NCI-H1105 treated with DMSO at 0.1 percent for 48 hours (cell line): ENCODE results near the gene MYO3A.
"Not testable (repeated sequence)": the region's sequence is repeated elsewhere in the genome, so short reads cannot be mapped to it uniquely, and the experiment has no call there.

Experiments used
- DNase-seq: peaks from one replicate; lab custom pipeline; 2025; lab: John Stamatoyannopoulos, UW

MYO3A gene

DNA sequence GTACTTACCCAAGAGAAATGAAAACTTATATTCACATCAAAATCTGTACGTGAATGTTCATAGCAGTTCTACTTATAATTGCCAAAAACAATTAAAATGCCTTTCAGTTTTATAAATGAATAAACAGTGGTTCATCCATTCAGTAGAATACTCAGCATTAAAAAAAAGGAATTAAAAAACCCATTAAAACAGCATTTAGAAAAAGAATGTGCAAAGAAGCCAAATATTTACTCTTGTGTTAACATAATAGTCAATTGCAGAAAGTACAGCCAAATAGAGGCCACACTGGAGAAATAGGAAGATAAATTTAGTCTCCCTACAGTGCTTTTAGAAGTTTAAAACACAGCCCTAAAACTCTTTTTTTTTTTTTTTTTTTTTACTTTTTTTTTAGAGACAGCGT, 54.6 kb downstream of the MYO3A start:
- DNase-seq: no peak

DNA sequence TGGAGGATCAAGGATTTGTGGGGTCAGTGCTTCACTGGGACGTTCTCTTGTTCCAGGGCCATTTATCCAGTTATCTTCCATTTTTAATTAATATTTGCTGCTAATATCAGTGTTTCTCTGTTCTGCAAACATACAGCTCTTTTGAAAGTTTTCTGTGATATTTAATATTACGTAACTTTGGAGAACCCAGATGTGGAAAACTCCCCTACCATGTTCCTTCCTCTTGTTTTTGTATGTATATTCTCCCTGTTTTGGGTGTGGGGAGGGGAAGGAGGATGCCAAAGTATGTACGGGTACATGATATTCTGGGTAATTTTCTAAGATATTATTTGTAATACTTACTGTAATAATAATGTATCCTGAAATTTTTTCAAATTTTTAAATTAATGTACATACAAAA, 55.9 kb downstream of the MYO3A start:
- DNase-seq: no peak

DNA sequence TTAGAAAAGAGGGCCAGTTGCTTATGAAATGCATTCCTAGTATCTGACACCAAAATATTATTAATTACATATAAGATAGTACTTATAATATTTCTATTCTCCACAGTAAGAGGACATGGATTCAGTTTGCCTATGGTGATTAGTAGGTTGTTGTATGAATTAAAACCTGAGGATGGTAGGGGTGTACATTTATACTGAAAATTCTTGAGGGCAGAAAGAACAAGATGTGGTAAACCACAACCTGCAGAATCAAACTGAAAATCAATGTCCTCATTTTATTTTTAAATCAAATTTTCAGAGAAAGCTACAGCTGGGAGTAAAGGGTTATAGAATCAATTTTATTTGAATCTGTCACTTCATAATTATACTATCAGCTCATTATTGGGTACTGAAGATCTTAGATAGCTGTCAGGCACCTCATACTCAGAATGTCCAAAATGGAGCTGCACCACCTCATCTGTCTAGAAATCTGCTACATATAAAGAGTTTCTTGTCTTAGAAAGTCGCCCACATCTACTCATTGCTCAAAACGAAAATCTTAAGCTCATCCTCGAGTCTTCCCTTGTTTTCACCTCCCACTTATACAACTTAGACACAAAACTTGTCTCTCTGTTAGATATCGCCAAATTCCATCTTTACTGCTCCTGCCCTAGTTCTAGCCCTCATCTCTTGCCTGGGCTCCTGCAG, 65.4 kb downstream of the MYO3A start:
- DNase-seq: no peak

DNA sequence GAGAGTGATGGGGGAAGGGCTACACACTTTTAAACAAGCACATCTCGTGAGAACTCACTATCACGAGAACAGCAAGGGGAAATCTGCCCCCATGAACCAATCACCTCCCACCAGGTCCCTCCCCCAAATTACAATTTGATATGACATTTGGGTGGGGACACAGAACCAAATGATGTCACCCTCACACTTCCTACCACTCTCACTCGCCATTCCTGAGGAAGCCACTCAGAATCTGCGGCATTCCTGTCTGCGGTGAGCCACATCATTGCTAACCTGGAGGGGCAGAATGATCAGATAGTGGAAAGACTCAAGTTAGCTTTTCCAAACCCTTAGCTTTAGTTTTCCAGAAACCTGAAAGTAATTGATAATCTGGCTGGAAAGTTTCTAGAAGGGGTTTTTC, 66.9 kb downstream of the MYO3A start:
- DNase-seq: no peak

DNA sequence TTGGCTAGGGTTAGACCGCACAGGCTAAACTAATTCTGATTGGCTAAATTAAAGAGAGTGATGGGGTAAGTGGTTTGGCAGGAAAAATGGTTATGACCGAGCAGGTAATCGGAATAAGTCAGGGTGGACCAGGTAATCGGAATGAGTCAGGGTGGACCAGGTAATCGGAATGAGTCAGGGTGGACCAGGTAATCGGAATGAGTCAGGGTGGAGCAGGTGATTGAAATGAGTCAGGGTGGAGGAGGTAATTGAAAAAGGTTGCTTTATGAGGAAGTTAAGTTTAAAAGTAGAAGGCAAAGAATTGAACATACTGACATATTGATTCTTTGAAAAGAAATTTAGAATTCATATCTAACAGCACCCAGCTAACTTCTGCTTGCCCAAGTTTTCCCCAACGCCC, 68.4 kb downstream of the MYO3A start:
- DNase-seq: not testable (repeated sequence)

DNA sequence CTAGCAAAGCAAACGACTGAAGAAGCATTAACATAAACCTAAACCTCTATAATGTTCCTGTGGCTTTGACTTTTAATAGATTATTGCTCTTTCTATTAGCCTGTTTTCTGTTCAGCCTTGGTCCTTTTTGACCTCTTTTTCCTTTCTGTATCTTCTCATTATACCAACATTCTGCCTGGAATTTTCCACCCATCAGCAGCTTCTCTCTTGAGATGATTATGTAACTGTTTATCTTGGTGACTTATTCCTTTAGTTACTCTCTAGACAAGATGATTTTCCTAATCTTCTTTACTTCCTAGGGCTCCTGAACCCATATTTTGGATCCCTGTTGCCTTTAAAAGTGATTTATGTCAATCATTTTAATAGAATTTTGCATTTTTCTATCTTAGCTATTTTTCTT, 81.1 kb downstream of the MYO3A start:
- no peak for DNase-seq

DNA sequence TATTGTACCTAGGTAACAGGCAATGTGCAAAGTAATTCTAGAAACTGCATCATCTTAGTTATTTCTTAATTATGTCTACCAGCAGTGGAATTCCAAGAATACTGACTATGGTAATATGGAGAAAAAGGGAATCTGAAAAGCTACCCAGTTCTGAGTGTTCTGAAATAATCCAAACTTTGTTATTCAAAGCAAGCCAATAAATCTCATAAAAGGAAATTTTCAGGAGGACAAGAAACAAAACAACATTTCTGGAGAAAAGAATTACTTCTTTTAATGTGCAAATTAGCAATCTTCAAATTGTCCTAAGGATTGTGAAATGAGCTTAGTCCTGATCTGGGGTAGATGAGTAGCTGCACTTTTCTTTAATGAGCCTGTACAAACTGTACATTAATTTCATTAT, 88.8 kb downstream of the MYO3A start:
- DNase-seq: no peak

DNA sequence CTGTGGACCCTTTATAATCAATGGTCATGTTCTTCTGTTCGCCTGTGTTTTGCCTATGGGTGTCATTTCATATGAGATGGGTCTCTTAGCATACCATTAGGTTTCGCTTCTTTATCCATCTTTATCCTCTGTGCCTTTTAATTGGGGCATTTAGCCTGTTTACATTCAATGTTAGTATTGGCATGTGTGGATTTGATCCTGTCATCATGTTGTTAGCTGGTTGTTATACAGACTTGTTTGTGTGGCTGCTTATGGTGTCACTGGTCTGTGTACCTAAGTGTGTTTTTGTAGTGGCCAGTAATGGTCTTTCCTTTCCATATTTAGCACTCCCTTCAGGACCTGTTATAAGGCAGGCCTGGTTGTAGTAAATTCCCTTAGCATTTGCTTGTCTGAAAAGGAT, 90.3 kb downstream of the MYO3A start:
- no peak for DNase-seq

DNA sequence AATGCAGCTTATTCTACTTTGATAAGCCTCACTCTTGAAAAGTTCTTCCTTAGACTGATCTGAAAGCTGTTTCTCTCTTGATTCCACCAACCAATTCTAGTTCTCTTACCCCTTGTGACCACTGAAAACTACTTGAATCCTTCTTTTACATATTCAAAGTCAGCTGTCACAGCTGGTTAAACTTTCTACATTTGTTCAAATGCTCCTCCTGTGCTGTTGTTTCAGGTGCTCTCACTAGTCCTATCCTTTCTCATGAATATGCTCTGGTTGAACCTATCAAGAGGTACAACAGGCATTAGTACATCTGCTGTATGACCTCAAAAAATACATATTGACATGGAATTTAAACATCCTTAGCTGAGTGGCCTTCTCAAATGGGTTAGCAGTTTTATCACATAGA, 91.5 kb downstream of the MYO3A start:
- no peak for DNase-seq

DNA sequence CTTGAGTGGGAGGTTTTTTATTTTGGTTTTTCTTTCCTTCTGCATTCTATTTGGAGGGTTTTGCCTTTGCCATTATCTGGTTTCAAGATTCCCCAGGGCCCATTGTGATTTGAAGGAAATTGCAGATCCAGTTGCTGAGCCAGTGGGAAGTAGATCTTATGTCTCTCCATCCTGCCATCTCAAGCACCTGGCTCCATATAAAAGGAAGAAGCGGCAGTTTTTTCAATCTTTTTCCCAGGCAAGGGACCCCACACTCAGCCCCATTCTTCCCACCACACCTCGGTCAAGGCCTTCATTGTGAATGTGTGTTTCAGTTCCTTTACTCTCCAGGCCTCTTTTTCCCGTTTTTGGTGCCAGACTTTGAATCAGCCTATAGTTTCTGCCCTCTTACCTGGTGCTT, 95.8 kb downstream of the MYO3A start:
- no peak for DNase-seq

DNA sequence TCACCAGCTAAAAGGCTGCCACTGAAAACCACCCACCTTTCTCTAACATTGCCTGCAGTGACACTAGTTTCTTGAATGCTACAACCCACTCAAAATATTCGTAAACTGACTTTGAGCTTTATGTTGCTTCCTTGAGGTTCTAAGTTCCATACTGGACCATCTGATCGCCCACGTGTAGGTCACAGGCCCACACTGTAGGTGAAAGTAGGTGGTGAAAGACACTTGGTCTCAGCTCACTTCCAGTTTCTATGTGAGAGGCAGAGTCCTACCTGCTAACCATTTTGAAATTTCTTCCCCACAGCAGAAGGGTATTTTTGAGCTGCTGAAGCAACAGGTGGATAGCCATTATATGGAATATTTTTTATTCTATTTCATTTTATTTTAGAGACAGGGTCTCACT, 97.3 kb downstream of the MYO3A start:
- DNase-seq: no peak

DNA sequence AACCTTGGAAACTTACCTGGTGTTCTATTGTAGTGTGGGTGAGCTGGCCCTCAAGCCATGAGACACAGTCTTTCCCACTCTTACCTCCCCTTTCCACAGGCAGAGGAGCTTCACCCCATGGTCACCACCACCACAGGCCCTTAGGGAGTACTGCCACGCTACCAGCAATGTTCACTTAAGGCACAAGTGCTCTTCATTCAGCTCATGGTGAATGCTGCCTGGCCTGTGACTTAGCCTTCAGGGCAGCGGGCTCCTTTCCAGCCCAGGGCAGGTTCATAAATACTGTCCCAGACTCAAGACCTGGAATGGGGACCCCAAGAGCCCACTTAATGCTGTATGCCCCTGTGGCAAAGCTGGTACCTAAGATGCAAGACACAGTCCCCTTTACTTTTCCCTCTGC, 109.4 kb downstream of the MYO3A start:
- no peak for DNase-seq

DNA sequence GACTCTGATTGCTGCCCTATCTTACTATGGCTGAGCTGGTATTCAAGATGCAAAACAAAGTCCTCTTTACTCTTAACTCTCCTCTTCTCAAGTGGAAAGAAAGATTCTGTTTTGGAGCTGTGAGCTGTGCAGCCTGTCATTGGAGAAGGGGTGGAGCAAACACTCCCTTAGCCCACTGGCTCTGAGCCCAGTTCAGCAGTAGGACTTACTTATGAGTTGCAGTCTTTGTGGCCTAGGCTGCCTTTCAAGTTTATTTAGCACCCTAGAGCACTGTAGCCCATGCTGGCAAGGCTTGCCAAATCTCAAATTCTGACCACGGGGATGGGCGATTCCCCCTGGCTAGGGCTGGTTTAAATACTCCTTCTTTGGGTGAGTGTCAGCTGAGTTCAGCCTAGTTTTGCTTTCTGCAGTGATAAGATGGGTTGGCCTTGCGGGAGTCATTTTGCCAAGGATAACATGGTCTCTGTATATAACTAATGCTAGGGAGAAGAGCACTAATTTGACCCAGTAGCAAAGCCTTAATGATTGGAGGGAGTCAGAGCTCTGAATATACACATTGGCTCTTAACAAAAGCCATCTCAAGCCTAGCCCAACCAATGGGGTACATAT, 110.2 kb downstream of the MYO3A start:
- DNase-seq: peak; percentile 51

DNA sequence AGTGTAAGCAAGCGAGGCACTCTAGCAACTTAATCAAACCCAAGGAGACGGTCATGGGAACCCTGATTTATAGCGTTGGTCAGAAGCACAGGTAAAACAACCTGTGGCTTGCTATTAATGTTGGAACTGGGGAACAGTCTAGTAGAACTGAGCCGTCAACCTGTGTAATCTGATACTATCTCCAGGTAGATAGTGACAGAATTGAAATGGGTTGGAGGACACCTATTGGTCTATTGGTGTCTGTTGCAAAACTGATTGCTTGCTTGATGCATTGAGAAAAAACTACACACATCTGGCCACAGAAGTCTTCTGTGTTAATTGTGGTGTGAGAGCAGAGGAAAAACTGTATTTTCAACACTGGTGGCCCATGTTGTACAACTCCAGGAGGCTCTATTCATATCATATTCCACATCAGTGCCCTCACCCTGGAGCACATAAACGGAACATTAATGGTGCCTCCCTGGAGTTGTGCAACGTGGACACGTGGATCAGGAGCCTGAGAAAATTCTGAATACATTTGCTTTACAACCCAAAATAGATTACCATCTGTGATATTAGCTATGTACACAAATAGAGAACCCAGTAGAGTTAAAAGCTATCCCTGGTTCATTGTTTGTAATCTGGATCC, 112.2 kb downstream of the MYO3A start:
- DNase-seq: no peak

DNA sequence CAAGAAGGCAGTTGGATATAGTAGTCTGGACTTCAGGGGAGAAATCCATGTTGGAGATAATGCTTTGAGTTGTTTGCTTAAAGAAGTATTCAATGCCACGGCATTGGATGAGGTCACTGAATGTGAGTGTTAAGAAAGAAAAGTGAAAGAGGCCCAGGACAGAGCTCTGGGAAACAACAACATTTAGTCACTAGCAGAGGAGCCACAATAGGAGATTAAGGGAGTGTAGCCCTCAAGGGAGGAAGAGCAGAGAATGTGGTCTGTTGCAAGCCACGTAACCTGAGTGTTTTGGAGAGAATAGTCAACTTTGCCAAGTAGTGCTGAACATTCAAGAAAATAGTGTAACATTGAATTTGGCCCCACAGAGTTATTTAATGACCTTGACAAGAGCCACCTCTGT, 114.7 kb downstream of the MYO3A start:
- DNase-seq: no peak

DNA sequence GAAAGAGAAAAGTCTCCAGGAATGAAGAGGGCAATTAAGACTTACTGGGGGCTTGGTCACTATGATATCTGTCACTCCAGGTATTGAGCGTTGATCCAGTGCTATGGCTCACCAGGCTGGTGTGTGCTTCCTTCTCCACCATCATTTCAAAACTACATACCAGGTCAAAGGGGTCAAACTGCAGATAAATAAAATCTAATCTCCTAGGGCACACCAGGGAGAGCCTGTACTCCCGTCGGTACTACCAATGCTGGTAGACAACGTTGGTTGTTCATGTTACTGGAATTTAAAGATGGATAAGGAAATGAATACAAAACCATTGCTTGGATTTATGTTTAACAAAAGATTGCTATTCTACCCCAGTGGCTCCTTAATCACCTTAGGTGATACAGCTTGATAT, 118.3 kb downstream of the MYO3A start:
- DNase-seq: no peak

DNA sequence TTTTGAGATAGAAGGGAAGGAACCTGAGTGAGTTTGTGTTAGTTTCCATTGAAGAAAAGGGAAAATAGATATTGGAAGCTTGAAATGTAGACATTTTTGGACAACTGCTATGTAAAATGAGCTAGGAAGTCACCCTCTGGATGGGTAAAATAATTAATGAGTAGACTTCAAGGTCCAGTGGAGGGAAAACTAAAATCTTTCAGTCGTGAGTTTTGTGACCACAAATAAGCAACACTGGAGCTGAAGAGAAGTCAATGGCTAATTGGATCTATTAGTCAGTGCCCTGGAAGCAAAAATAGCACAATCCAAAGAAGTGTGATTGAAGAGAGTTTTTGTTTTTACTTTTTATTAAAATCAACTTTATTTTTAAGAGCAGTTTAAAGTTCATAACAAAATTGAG, 123.4 kb downstream of the MYO3A start:
- no peak for DNase-seq

DNA sequence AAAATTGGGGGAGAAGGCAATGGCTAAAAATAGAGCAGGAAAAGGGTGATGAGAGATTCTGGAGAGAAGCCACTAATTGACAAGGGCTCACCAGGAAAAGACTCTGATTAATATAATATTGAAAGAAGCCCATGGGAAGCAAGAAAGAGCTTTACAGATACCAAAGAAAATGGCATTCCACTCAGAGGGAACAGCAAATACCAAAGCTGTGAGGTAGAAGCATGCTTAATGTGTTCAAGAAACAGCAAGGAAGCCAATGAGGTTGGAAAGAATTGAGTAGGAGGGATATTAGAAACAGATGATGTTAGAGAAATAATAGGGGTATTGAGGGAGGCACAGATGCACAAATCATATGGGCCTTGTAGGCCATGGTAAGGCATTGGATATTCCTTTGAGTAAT, 130.1 kb downstream of the MYO3A start:
- no peak for DNase-seq

DNA sequence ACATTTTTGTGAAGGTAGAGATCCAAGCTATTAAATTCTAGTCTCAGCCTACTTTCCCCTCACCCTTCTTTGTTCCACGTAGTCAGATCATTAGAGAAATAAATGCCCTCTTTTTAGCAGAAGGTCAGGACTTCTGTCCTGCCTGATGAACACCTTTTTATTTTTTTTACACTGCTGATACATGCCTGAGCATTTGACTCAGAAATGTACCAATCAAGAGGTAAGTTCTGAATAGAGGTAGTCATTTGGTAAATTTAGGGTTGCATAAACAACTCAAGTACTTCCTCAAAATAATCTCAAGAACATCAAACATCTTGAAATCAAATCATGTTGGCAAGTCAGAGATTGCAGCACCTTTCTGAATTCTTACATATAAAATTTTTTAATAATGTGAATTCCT, 133.7 kb downstream of the MYO3A start:
- DNase-seq: no peak

DNA sequence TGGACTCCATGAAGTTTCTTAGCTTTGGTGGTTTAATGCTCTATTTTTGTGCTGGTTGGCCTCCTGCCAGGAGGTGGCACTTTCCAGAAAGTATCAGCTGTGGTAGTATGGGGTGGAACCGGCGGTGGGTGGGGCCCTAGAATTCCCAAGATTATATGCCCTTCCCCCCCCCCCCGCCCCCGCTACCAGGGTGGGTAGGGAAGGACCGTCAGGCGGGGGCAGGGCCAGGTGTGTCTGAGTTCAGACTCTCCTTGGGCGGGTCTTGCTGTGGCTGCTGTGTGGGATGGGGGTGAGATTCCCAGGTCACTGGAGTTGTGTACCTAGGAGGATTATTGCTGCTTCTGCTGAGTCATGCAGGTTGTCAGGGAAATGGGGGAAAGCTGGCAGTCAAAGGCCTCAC, 146.9 kb downstream of the MYO3A start:
- DNase-seq: not testable (repeated sequence)

DNA sequence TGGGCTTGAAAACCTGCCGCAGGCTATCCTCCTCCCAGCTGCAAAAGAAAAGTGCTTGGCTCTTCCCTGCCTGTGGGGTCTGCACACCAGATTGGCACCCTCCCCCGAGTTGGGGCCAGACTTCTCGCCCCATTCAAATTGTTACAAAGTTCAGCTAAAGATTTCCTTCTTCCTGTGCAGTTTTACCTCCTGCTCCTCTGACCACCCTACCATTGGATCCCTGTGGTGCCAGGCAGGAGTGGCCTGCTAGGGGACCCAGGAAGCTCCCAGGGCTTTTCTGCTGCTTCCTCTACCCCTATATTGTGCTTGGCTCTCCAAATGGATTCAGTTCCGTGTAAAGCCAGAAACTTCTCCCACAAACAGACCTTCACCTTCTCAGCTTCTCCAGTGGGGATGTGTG, 147.4 kb downstream of the MYO3A start:
- DNase-seq: no peak

DNA sequence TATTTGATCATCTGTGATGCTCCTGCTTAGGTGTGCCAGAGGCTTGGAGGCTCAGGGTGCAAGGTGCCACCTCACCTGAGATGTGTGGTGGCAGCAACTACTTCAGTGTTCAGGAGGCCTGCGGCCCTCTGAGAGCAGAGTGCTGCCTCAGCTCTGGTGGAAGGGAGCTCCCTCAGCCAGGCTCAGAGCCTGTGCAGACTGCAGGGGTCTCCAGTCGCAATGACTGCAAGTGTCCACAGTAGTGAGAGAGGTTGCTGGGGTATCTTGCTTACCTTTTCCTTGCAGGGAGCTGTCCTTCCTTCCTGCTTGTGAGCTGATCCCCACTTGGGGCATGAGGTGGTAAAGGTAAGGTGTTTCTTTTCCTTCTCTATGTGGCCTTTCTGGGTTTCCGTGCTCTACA, 151.5 kb downstream of the MYO3A start:
- DNase-seq: no peak

DNA sequence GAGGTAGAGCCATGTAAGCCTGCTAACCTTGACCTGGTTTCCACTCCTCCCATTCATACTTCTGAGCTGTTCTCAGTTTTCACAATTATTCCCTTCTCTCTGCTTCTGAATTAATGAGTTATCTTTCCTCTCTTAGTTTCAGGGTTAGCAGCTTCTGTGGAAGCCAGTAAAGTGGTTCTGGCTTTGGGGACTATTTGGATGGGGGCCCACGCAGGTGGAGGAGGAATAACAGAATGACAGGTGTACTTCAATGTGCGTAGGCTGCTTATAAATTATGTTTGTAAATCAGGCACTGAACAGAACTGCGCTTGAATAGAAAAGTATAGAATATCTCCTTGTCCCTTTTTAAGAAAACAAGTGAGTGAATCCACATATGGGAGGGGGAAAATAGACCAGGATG, 153.6 kb downstream of the MYO3A start:
- DNase-seq: no peak

DNA sequence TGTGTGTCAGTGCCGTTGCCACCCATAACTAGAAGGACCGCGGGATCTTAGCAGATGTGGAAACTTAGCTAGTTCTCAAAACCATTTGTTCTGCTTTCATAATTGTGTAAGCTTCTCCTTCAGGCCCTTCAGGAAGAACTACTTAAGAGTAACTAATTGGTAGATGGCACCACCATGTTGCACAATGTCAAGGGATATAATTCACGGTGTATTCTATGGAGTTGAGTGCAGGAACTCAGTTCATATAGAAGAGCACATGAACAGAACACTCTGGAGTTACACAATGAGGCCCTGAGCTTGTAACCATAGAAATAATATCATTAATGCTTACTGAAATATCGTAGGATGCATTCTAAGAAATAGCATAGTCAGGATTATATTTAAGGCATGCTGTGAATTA, 156.0 kb downstream of the MYO3A start:
- no peak for DNase-seq
